MM.1S (cell line): ENCODE measurements around the gene GTF3C5.

Experiments used
- CTCF ChIP-seq: fragments of 300-600 bp; sonication (generic); IDR thresholded peaks from 2 replicates; pipeline ENCODE4 v1.5.1; 2016; ENCODE audit warnings: antibody characterized with exemption, low read length, mixed read lengths
- EZH2phosphoT487 ChIP-seq: fragments of 300-600 bp; sonication (generic); IDR thresholded peaks from 2 replicates; pipeline ENCODE4 v1.6.1; 2018; ENCODE audit warnings: antibody characterized with exemption, low read length

GRCh38 chr9:133054194-133054890 lies 23.5 kb downstream of the GTF3C5 start:
- TF ChIP-seq CTCF, result no peak
- no peak for TF ChIP-seq EZH2phosphoT487
